Measurements from ENCODE around the gene PTH1R.

- TF ChIP-seq EZH2 (IDR thresholded peaks at IDR 0.05; ENCODE audit: insufficient read depth, poor library complexity, severe bottlenecking), result no peak
- TF ChIP-seq EZH2phosphoT487 (IDR thresholded peaks at IDR 0.05; ENCODE audit: insufficient read depth, low read depth), result no peak
These were observed 35.5 kb downstream of the PTH1R start for GRCh38 chr3:46912986-46913385.
